ENCODE data around the gene ACOT11.

The ACOT11 gene

GRCh38 chr1:54559771-54560231, 11.8 kb downstream of the ACOT11 start:
- in situ Hi-C loops (cut with MboI; ENCODE audit: low sequenced_read_pairs), result no loop called here

GRCh38 chr1:54564312-54565112, 16.5 kb downstream of the ACOT11 start:
- in situ Hi-C loops (cut with MboI; ENCODE audit: low sequenced_read_pairs), result no loop called here

GRCh38 chr1:54565113-54565501, 17.1 kb downstream of the ACOT11 start:
- in situ Hi-C loops (cut with MboI; ENCODE audit: low sequenced_read_pairs), result no loop called here

GRCh38 chr1:54566438-54567141, 18.6 kb downstream of the ACOT11 start:
- in situ Hi-C loops (cut with MboI; ENCODE audit: low sequenced_read_pairs), result no loop called here

GRCh38 chr1:54567961-54568360, 19.9 kb downstream of the ACOT11 start:
- in situ Hi-C loops (cut with MboI; ENCODE audit: low sequenced_read_pairs), result no loop called here

- in situ Hi-C loops (cut with MboI; ENCODE audit: low sequenced_read_pairs), result no loop called here
These were observed 21.3 kb downstream of the ACOT11 start for GRCh38 chr1:54569339-54569738.

- in situ Hi-C loops (cut with MboI; ENCODE audit: low sequenced_read_pairs), result no loop called here
These were observed 22.1 kb downstream of the ACOT11 start for GRCh38 chr1:54570161-54570560.

- in situ Hi-C loops (cut with MboI; ENCODE audit: low sequenced_read_pairs), result no loop called here
These were observed 23.3 kb downstream of the ACOT11 start for GRCh38 chr1:54571326-54571725.

- in situ Hi-C loops (cut with MboI; ENCODE audit: low sequenced_read_pairs), result no loop called here
These were observed 23.9 kb downstream of the ACOT11 start for GRCh38 chr1:54571803-54572541.

- in situ Hi-C loops (cut with MboI; ENCODE audit: low sequenced_read_pairs), result no loop called here
These were observed 24.5 kb downstream of the ACOT11 start for GRCh38 chr1:54572542-54572850.

GRCh38 chr1:54574158-54574778, 26.2 kb downstream of the ACOT11 start:
- in situ Hi-C loops (cut with MboI; ENCODE audit: low sequenced_read_pairs), result no loop called here

GRCh38 chr1:54575161-54575560, 27.1 kb downstream of the ACOT11 start:
- in situ Hi-C loops (cut with MboI; ENCODE audit: low sequenced_read_pairs), result no loop called here

GRCh38 chr1:54575605-54576290, 27.7 kb downstream of the ACOT11 start:
- in situ Hi-C loops (cut with MboI; ENCODE audit: low sequenced_read_pairs), result no loop called here

- in situ Hi-C loops (cut with MboI; ENCODE audit: low sequenced_read_pairs), result no loop called here
These were observed 29.6 kb downstream of the ACOT11 start for GRCh38 chr1:54577612-54578011.

- in situ Hi-C loops (cut with MboI; ENCODE audit: low sequenced_read_pairs), result no loop called here
These were observed 31.3 kb downstream of the ACOT11 start for GRCh38 chr1:54579337-54579781.

GRCh38 chr1:54580856-54581550, 33.0 kb downstream of the ACOT11 start:
- in situ Hi-C loops (cut with MboI; ENCODE audit: low sequenced_read_pairs), result no loop called here

GRCh38 chr1:54581621-54582035, 33.6 kb downstream of the ACOT11 start:
- in situ Hi-C loops (cut with MboI; ENCODE audit: low sequenced_read_pairs), result no loop called here

- in situ Hi-C loops (cut with MboI; ENCODE audit: low sequenced_read_pairs), result no loop called here
These were observed 34.7 kb downstream of the ACOT11 start for GRCh38 chr1:54582566-54583306.

GRCh38 chr1:54583307-54583686, 35.3 kb downstream of the ACOT11 start:
- in situ Hi-C loops (cut with MboI; ENCODE audit: low sequenced_read_pairs), result no loop called here

All from HL-60/S4 treated with phorbol 12-myristate 13-acetate at 8.2 ng/mL for 4 days and 3 days (cell line).